Measurements from ENCODE around the gene SSNA1. TPM values are rescaled to one million over a fixed set of nuclear protein-coding genes. Genes with fewer than 3 reads are reported as not detected.
"Not testable (repeated sequence)": the region's sequence is repeated elsewhere in the genome, so short reads cannot be mapped to it uniquely, and the experiment has no call there.

The SSNA1 gene

DNA sequence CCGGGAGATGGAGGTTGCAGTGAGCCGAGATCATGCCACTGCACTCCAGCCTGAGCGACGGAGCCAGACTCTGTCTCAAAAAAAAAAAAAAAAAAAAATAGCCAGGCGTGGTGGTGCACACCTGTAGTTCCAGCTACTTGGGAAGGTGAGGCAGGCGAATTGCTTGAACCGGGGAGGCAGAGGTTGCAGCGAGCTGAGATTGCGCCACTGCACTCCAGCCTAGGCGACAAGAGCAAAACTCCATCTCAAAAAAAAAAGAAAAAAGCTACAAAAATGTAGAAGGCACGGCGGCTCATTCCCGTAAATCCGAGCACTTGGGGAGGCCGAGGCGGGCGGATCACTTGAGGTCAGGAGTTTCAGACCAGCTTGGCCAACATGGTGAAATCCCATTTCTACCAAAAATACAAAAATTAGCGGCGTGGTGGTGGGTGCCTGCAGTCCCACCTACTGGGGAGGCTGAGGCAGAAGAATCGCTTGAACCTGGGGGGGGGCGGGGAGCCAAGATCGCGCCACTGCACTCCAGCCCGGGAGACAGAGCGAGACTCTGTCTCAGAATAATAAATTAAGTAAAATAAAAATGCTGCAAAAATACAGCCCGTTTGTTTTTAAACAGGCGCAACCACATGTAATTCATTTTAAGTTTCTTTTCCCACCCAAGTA is 51.2 kb downstream of the SSNA1 start:
- no CpG with 5 or more reads among the region's 27 CpGs for WGBS, 2 donors (ENCODE audit: extremely low coverage in 2 of 2, insufficient read length in 2 of 2, insufficient replicate concordance in 1 of 2)
- H4K91ac ChIP-seq (ENCODE audit: low read depth, low read length, poor library complexity) = not testable (repeated sequence)

More for the DNA sequence above, 51.2 kb downstream of the SSNA1 start:
- not testable (repeated sequence) for DNase-seq (ENCODE audit: low spot score); H2AK5ac ChIP-seq (ENCODE audit: low read depth, low read length); H3K9ac ChIP-seq (ENCODE audit: low read depth, low read length, poor library complexity); H3K9me3 ChIP-seq (replicated peaks in 1 of 2; ENCODE audit: control insufficient read depth in 2 of 2, insufficient read depth in 1 of 2, low read depth in 1 of 2, low read length in 2 of 2); H3K14ac ChIP-seq (ENCODE audit: low read length); H3K4ac ChIP-seq (ENCODE audit: low read length); H2BK12ac ChIP-seq (ENCODE audit: low read length); H2BK5ac ChIP-seq (ENCODE audit: low read length); H3K23ac ChIP-seq (ENCODE audit: low read depth, low read length, poor library complexity); H2BK15ac ChIP-seq (ENCODE audit: low read length); H3K27me3 ChIP-seq (ENCODE audit: control insufficient read depth in 3 of 3, insufficient read depth in 3 of 3, low read depth in 1 of 3, low read length in 3 of 3); H4K8ac ChIP-seq (ENCODE audit: low read depth, low read length); H2BK120ac ChIP-seq (ENCODE audit: low read depth, low read length); H3K18ac ChIP-seq (ENCODE audit: low read length)
- Histone ChIP-seq H3K36me3 (replicated peaks in 1 of 2; ENCODE audit: control insufficient read depth in 2 of 2, insufficient read depth in 2 of 2, low read length in 2 of 2) (peaks cover 19 to 32% of the 10 kb centered on the region in 2 donors), H3K4me2 (ENCODE audit: insufficient read depth, low read length, poor library complexity, severe bottlenecking) (peak overlapping the region; percentile 73), H3K79me1 (ENCODE audit: low read depth, low read length) (peaks cover 29% of the 10 kb centered on the region), H3K27ac (replicated peaks; ENCODE audit: low read length) (peak overlapping the region; percentile 100), H3K4me3 (ENCODE audit: low read length in 2 of 2) (peak overlapping the region; percentile 67 to 93), H2AFZ (ENCODE audit: low read length) (peak overlapping the region; percentile 89), H3K4me1 (ENCODE audit: control insufficient read depth in 2 of 2, insufficient read depth in 1 of 2, low read depth in 1 of 2, low read length in 2 of 2) (peaks cover 26 to 29% of the 10 kb centered on the region in 2 donors)

Small RNA genes lying within 50 kb of the gene (small RNA-seq; reads per million reads assigned to genes)
- gene MIR3621 (ENCODE audit: insufficient read depth) = not detected
